ENCODE measurements around the gene WDFY3.

WDFY3 gene

DNA sequence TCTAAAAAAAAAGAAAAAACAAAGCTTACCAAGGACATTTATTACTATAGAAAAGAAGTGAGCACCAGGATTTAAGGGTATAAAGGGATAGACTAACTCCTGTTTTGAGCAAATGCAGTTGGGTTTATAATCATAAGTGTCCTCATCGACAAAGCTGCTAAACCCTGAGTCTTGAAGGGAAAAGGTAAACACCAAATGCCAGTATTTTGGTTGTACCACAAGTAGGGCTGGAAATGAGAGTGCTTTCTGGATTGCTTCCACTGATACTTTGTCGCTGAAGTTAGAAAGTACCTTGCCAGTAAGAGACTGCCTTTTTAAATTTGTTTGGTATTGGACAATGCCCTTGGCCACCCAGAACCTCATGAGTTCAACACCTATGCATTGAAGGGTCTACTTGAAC is 53.7 kb downstream of the WDFY3 start:
- H3K27me3 ChIP-seq (ENCODE audit: control insufficient read depth, insufficient read depth, low read length) = no peaks in the 10 kb centered on the region
- no peak overlapping the region for H3K4me3 ChIP-seq (ENCODE audit: low read length)
- H3K27ac ChIP-seq (ENCODE audit: low read length) = no peak overlapping the region
- DNase-seq (ENCODE audit: low read depth, low spot score) = no peak
- H3K4me1 ChIP-seq (ENCODE audit: control insufficient read depth, insufficient read depth, low read length) = no peaks in the 10 kb centered on the region
- no CpG with 5 or more reads among the region's 2 CpGs for WGBS (ENCODE audit: insufficient coverage, insufficient read length)
- no peaks in the 10 kb centered on the region for H3K9me3 ChIP-seq (ENCODE audit: control insufficient read depth, insufficient read depth, low read length)
- no peaks in the 10 kb centered on the region for H3K36me3 ChIP-seq (ENCODE audit: control insufficient read depth, insufficient read depth, low read length)

DNA sequence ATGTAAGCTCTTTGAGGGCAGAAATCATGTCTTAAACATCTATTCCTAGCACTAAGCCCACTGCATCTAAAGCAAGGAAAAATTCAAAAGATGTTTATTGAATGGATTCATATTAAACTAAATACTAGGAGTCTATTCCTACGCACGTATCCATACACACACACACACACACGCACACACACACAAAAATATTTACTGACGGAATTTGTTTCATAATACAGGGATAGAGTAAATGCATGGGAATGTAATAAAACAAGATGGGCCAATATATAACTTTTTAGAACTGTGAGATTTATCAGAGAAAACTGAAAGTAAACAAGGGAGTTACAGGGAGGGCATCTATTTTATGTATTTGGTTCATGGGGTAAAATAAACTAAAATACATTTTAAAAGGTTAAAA is 57.6 kb downstream of the WDFY3 start:
- no peaks in the 10 kb centered on the region; the same call in 1 of the 2 replicates for H3K36me3 ChIP-seq (ENCODE audit: control insufficient read depth, insufficient read depth, low read length)
- no peaks in the 10 kb centered on the region for H3K27me3 ChIP-seq (ENCODE audit: control insufficient read depth, insufficient read depth, low read length)
- WGBS (ENCODE audit: insufficient coverage, insufficient read length) = no CpG with 5 or more reads among the region's 4 CpGs
- no peak overlapping the region for H3K27ac ChIP-seq (ENCODE audit: low read length)
- DNase-seq (ENCODE audit: low read depth, low spot score) = no peak
- no peak overlapping the region for H3K4me3 ChIP-seq (ENCODE audit: low read length)
- no peaks in the 10 kb centered on the region for H3K4me1 ChIP-seq (ENCODE audit: control insufficient read depth, insufficient read depth, low read length)
- no peaks in the 10 kb centered on the region for H3K9me3 ChIP-seq (ENCODE audit: control insufficient read depth, insufficient read depth, low read length)

- no peak for DNase-seq (ENCODE audit: low read depth, low spot score)
- no CpG with 5 or more reads among the region's 3 CpGs for WGBS (ENCODE audit: insufficient coverage, insufficient read length)
- 0 out of 2 replicates have a peak, but pooled peaks cover 1% of the 10 kb centered on the region for H3K4me1 ChIP-seq (ENCODE audit: control insufficient read depth, insufficient read depth, low read length)
- no peaks in the 10 kb centered on the region; the same call in 1 of the 2 replicates for H3K36me3 ChIP-seq (ENCODE audit: control insufficient read depth, insufficient read depth, low read length)
- no peak overlapping the region for H3K4me3 ChIP-seq (ENCODE audit: low read length)
- no peaks in the 10 kb centered on the region for H3K9me3 ChIP-seq (ENCODE audit: control insufficient read depth, insufficient read depth, low read length)
- H3K27me3 ChIP-seq (ENCODE audit: control insufficient read depth, insufficient read depth, low read length) = no peaks in the 10 kb centered on the region
- no peak overlapping the region for H3K27ac ChIP-seq (ENCODE audit: low read length)
These were observed 59.3 kb downstream of the WDFY3 start for GRCh38 chr4:84907145-84907544.

DNA sequence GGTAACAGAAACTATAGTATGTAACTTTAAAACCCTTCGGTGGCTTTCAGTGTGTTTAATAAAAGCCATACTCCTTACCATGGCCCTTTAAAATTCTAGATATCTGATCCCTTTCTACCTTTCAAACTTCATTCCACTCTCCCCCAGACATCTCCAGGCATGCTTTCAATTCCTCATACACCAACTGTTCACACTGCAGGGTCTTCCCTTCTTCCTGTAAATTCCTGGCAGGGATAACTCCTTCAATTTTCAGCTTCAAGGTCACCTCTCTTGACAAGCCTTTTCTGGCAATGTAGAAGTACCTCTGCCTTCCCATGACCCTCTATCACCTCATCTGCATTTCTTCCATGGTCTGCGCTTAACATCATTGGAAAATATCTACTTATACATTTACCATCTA is 60.8 kb downstream of the WDFY3 start:
- DNase-seq (ENCODE audit: low read depth, low spot score) = no peak
- Histone ChIP-seq H3K4me1 (ENCODE audit: control insufficient read depth, insufficient read depth, low read length) (peaks cover 1% of the 10 kb centered on the region; the same call in 1 of the 2 replicates), H3K27me3 (ENCODE audit: control insufficient read depth, insufficient read depth, low read length) (no peaks in the 10 kb centered on the region), H3K4me3 (ENCODE audit: low read length) (no peak overlapping the region), H3K27ac (ENCODE audit: low read length) (no peak overlapping the region), H3K36me3 (ENCODE audit: control insufficient read depth, insufficient read depth, low read length) (no peaks in the 10 kb centered on the region; the same call in 1 of the 2 replicates), H3K9me3 (ENCODE audit: control insufficient read depth, insufficient read depth, low read length) (no peaks in the 10 kb centered on the region)
- no CpG with 5 or more reads among the region's 2 CpGs for WGBS (ENCODE audit: insufficient coverage, insufficient read length)

GRCh38 chr4:84901740-84902281 is 64.7 kb downstream of the WDFY3 start:
- Histone ChIP-seq H3K36me3 (ENCODE audit: control insufficient read depth, insufficient read depth, low read length) (no peaks in the 10 kb centered on the region; the same call in 1 of the 2 replicates), H3K9me3 (ENCODE audit: control insufficient read depth, insufficient read depth, low read length) (no peaks in the 10 kb centered on the region), H3K27ac (ENCODE audit: low read length) (no peak overlapping the region), H3K27me3 (ENCODE audit: control insufficient read depth, insufficient read depth, low read length) (no peaks in the 10 kb centered on the region), H3K4me1 (ENCODE audit: control insufficient read depth, insufficient read depth, low read length) (peaks cover 1% of the 10 kb centered on the region; the same call in 1 of the 2 replicates), H3K4me3 (ENCODE audit: low read length) (no peak overlapping the region)
- no peak for DNase-seq (ENCODE audit: low read depth, low spot score)
- no CpG with 5 or more reads among the region's 3 CpGs for WGBS (ENCODE audit: insufficient coverage, insufficient read length)

- Histone ChIP-seq H3K27ac (ENCODE audit: low read length) (no peak overlapping the region), H3K36me3 (ENCODE audit: control insufficient read depth, insufficient read depth, low read length) (no peaks in the 10 kb centered on the region; the same call in 1 of the 2 replicates), H3K4me1 (ENCODE audit: control insufficient read depth, insufficient read depth, low read length) (peaks cover 1% of the 10 kb centered on the region; the same call in 1 of the 2 replicates), H3K27me3 (ENCODE audit: control insufficient read depth, insufficient read depth, low read length) (no peaks in the 10 kb centered on the region), H3K4me3 (ENCODE audit: low read length) (no peak overlapping the region), H3K9me3 (ENCODE audit: control insufficient read depth, insufficient read depth, low read length) (no peaks in the 10 kb centered on the region)
- WGBS (ENCODE audit: insufficient coverage, insufficient read length) = no CpG with 5 or more reads among the region's 3 CpGs
- no peak for DNase-seq (ENCODE audit: low read depth, low spot score)
These were observed 65.3 kb downstream of the WDFY3 start for GRCh38 chr4:84901173-84901572.

- no peak overlapping the region for H3K27ac ChIP-seq (ENCODE audit: low read length)
- H3K4me3 ChIP-seq (ENCODE audit: low read length) = no peak overlapping the region
- no CpG with 5 or more reads among the region's 3 CpGs for WGBS (ENCODE audit: insufficient coverage, insufficient read length)
- DNase-seq (ENCODE audit: low read depth, low spot score) = no peak
- peaks cover 1% of the 10 kb centered on the region for H3K4me1 ChIP-seq (ENCODE audit: control insufficient read depth, insufficient read depth, low read length)
- H3K36me3 ChIP-seq (ENCODE audit: control insufficient read depth, insufficient read depth, low read length) = no peaks in the 10 kb centered on the region; the same call in 1 of the 2 replicates
- H3K9me3 ChIP-seq (ENCODE audit: control insufficient read depth, insufficient read depth, low read length) = no peaks in the 10 kb centered on the region
- no peaks in the 10 kb centered on the region for H3K27me3 ChIP-seq (ENCODE audit: control insufficient read depth, insufficient read depth, low read length)
These were observed 66.9 kb downstream of the WDFY3 start for GRCh38 chr4:84899616-84900015.

DNA sequence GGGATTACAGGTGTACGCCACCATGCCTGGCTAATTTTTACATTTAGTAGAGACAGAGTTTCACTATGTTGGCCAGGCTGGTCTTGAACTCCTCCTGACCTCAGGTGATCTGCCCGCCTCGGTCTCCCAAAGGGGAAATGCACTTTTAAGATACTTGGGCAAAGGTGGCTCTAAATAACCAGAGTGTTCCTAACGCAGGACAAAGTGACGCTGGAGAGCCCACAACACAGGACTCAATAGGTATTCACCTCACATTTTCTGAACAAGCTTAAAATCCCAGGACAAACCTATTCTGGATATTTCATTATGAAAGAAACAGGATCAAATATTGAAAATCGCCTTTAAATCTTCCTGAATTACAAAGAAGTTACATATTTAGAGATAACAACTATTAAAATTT is 69.0 kb downstream of the WDFY3 start:
- WGBS (ENCODE audit: insufficient coverage, insufficient read length) = no CpG with 5 or more reads among the region's 6 CpGs
- Histone ChIP-seq H3K4me1 (ENCODE audit: control insufficient read depth, insufficient read depth, low read length) (no peaks in the 10 kb centered on the region; the same call in none of the 2 replicates), H3K27ac (ENCODE audit: low read length) (no peak overlapping the region), H3K4me3 (ENCODE audit: low read length) (no peak overlapping the region), H3K36me3 (ENCODE audit: control insufficient read depth, insufficient read depth, low read length) (no peaks in the 10 kb centered on the region), H3K27me3 (ENCODE audit: control insufficient read depth, insufficient read depth, low read length) (no peaks in the 10 kb centered on the region), H3K9me3 (ENCODE audit: control insufficient read depth, insufficient read depth, low read length) (no peaks in the 10 kb centered on the region)
- no peak for DNase-seq (ENCODE audit: low read depth, low spot score)

DNA sequence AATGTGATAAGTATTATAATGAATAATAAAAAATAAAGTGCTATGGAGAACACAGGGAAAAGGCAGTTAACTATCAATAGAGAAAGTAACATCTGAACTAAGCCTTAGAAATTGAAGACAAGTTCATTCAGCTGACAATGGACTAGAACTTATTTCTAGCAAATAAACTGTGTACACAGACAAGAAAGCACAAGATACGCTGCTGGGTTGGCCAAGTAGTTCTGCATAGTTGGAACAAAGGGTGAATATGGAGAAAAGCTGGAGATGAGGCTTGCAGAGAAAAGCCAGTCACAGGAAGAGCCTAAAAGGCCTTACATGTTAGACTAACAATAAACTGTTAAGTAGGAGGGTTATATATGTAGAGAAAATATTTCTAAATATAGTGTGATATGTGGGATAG is 71.2 kb downstream of the WDFY3 start:
- Histone ChIP-seq H3K27me3 (ENCODE audit: control insufficient read depth, insufficient read depth, low read length) (no peaks in the 10 kb centered on the region), H3K4me1 (ENCODE audit: control insufficient read depth, insufficient read depth, low read length) (no peaks in the 10 kb centered on the region; the same call in 1 of the 2 replicates), H3K36me3 (ENCODE audit: control insufficient read depth, insufficient read depth, low read length) (no peaks in the 10 kb centered on the region), H3K27ac (ENCODE audit: low read length) (no peak overlapping the region), H3K4me3 (ENCODE audit: low read length) (no peak overlapping the region), H3K9me3 (ENCODE audit: control insufficient read depth, insufficient read depth, low read length) (no peaks in the 10 kb centered on the region)
- no peak for DNase-seq (ENCODE audit: low read depth, low spot score)
- WGBS (ENCODE audit: insufficient coverage, insufficient read length) = no CpG with 5 or more reads among the region's 1 CpG

- no peaks in the 10 kb centered on the region for H3K9me3 ChIP-seq (ENCODE audit: control insufficient read depth, insufficient read depth, low read length)
- WGBS (ENCODE audit: insufficient coverage, insufficient read length) = no CpG with 5 or more reads among the region's 10 CpGs
- no peak for DNase-seq (ENCODE audit: low read depth, low spot score)
- H3K36me3 ChIP-seq (ENCODE audit: control insufficient read depth, insufficient read depth, low read length) = no peaks in the 10 kb centered on the region
- H3K27ac ChIP-seq (ENCODE audit: low read length) = no peak overlapping the region
- H3K4me1 ChIP-seq (ENCODE audit: control insufficient read depth, insufficient read depth, low read length) = no peaks in the 10 kb centered on the region; the same call in 1 of the 2 replicates
- H3K27me3 ChIP-seq (ENCODE audit: control insufficient read depth, insufficient read depth, low read length) = no peaks in the 10 kb centered on the region
- H3K4me3 ChIP-seq (ENCODE audit: low read length) = no peak overlapping the region
These were observed 71.9 kb downstream of the WDFY3 start for GRCh38 chr4:84894621-84895020.

DNA sequence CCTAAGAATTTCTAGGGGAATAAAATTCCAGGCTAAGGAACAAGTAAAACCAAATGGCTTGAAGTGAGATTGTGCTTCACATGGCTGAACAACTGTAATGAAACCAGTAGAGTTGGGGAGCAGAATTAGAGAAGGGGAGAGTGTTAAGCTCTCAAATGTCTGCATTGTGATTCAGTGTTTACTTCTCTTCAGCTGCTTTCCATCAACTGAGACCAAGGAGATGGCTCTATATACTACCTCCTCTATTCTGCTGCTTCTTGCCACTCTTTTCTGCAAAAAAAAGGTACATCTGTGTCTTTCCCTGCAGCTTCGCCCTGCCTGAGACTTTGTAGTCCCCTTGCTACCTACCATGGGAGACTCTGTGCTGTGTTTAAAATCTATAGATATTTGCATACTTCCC is 73.5 kb downstream of the WDFY3 start:
- no peak for DNase-seq (ENCODE audit: low read depth, low spot score)
- no peaks in the 10 kb centered on the region; the same call in 1 of the 2 replicates for H3K4me1 ChIP-seq (ENCODE audit: control insufficient read depth, insufficient read depth, low read length)
- no peak overlapping the region for H3K4me3 ChIP-seq (ENCODE audit: low read length)
- no peaks in the 10 kb centered on the region for H3K27me3 ChIP-seq (ENCODE audit: control insufficient read depth, insufficient read depth, low read length)
- H3K9me3 ChIP-seq (ENCODE audit: control insufficient read depth, insufficient read depth, low read length) = no peaks in the 10 kb centered on the region
- no peaks in the 10 kb centered on the region for H3K36me3 ChIP-seq (ENCODE audit: control insufficient read depth, insufficient read depth, low read length)
- WGBS (ENCODE audit: insufficient coverage, insufficient read length) = no CpG with 5 or more reads among the region's 1 CpG
- no peak overlapping the region for H3K27ac ChIP-seq (ENCODE audit: low read length)

Data from iPS DF 6.9 (cell line).